Right lobe of liver (tissue), 6 donors: Measurements from ENCODE around the gene ARHGAP32. TPM values are rescaled to one million over a fixed set of nuclear protein-coding genes. Genes with fewer than 3 reads are reported as not detected.

Experiments
- ATAC-seq, 4 donors: fragments of 200-7000 bp; cut with Tn5 transposase; one replicate each; pipeline ENCODE4 v1.9.1; 2020; ENCODE audit warnings: mild to moderate bottlenecking in 4 of 4, moderate library complexity in 4 of 4
- DNase-seq, 3 donors: peaks; one replicate each; pipeline ENCODE4 v3.0.0-alpha.2; 2020
- H3K27ac ChIP-seq, 3 donors: fragments of 200-600 bp; one replicate each; pipeline ENCODE4 v1.8.0; 2022
- H3K27me3 ChIP-seq, 2 donors: fragments of 200-600 bp; one replicate each; pipeline ENCODE4 v1.8.0; 2022
- H3K36me3 ChIP-seq, 4 donors: fragments of 200-600 bp; sonication (generic) in 1 of 4; one replicate each; pipeline versions ENCODE4 v1.5.1 to v1.8.0; 2017 to 2022; ENCODE audit warnings: control low read depth in 1 of 4
- H3K4me1 ChIP-seq, 4 donors: fragments of 200-600 bp; sonication (generic) in 1 of 4; one replicate each; pipeline versions ENCODE4 v1.5.1 to v1.8.0; 2017 to 2022; ENCODE audit warnings: control low read depth in 1 of 4
- H3K4me3 ChIP-seq, 3 donors: fragments of 200-600 bp; one replicate each; pipeline ENCODE4 v1.8.0; 2022
- H3K9me3 ChIP-seq, 4 donors: fragments of 200-600 bp; sonication (generic) in 1 of 4; one replicate each; pipeline versions ENCODE4 v1.5.1 to v1.8.0; 2017 to 2022; ENCODE audit warnings: control low read depth in 1 of 4
- POLR2A ChIP-seq: fragments of 450-650 bp; IDR thresholded peaks from one replicate; pipeline ENCODE4 v1.6.1; 2017; ENCODE audit warnings: antibody characterized with exemption, mild to moderate bottlenecking
- WGBS: methylation state at CpG from one replicate; pipeline ENCODE4 v1.1.6; 2018; ENCODE audit warnings: low coverage, low lambda C conversion rate; ENCODE audit not compliant: insufficient coverage; ENCODE audit errors: missing lambda C conversion rate; 5-methylcytosine and 5-hydroxymethylcytosine counted together
- intact Hi-C, 2 donors: fragments of 100-400 bp; cut with DNase I; formaldehyde crosslinking; loops; one replicate each; pipeline versions ENCODE4 v1.11.2 to v1.14.1; 2022
- total RNA-seq, 6 experiments: library from RNA; depleted of rRNA in 2 of 6; stranded (reverse); fragments of >200 nt in 2 of 6; fragmentation: NEBNext Ultra II Directional in 3 of 6; extraction: Animal tissue kit (Norgen Biotek cat#: 25700) in 3 of 6; gene quantifications; one replicate each; pipeline versions ENCODE4 v1.1.0 to v1.2.4, GENCODE V29; 2016 to 2023
- TF ChIP-seq, protein P1 (sequence below), 4 donors: fragments of 200-600 bp in 3 of 4; fragments of 450-650 bp in 1 of 4; IDR thresholded peaks; one replicate each; pipeline versions ENCODE4 v1.5.1 to v1.8.0; 2016 to 2022; ENCODE audit warnings: antibody characterized with exemption in 4 of 4, mild to moderate bottlenecking in 2 of 4
- donor health status: DM: no; HTN: yes; CAD: no.
- donor health status: DM: no; HTN: no; CAD: no.
- donor health status: DM: no; HTN: no; CAD: no.
- donor health status: DM: no; HTN: yes; CAD: no.
- donor health status: DM: no; HTN: yes; CAD: no.

Gene ARHGAP32
- total RNA-seq, 6 experiments from 2014 or later: 5.0 to 12.3 (median 10.0) TPM

GRCh38 chr11:128926437-128927107, 265.6 kb downstream of the ARHGAP32 start:
- Histone ChIP-seq H3K27me3 (no peaks in the 10 kb centered on the region), H3K9me3 (no peaks in the 10 kb centered on the region), H3K4me3 (no peak overlapping the region), H3K36me3 (no peaks in the 10 kb centered on the region), H3K4me1 (no peaks in the 10 kb centered on the region), H3K27ac (no peak overlapping the region)
- no peak for ATAC-seq
- peak in 1 of 3 donors; percentile 48 for DNase-seq
- no peak for TF ChIP-seq POLR2A
- TF ChIP-seq, protein P1, sequence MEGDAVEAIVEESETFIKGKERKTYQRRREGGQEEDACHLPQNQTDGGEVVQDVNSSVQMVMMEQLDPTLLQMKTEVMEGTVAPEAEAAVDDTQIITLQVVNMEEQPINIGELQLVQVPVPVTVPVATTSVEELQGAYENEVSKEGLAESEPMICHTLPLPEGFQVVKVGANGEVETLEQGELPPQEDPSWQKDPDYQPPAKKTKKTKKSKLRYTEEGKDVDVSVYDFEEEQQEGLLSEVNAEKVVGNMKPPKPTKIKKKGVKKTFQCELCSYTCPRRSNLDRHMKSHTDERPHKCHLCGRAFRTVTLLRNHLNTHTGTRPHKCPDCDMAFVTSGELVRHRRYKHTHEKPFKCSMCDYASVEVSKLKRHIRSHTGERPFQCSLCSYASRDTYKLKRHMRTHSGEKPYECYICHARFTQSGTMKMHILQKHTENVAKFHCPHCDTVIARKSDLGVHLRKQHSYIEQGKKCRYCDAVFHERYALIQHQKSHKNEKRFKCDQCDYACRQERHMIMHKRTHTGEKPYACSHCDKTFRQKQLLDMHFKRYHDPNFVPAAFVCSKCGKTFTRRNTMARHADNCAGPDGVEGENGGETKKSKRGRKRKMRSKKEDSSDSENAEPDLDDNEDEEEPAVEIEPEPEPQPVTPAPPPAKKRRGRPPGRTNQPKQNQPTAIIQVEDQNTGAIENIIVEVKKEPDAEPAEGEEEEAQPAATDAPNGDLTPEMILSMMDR (IDR thresholded peaks at IDR 0.05): no peak
- WGBS: 64% methylated on average over 15 of the region's 17 CpGs
- intact Hi-C loops: no loop called here

DNA sequence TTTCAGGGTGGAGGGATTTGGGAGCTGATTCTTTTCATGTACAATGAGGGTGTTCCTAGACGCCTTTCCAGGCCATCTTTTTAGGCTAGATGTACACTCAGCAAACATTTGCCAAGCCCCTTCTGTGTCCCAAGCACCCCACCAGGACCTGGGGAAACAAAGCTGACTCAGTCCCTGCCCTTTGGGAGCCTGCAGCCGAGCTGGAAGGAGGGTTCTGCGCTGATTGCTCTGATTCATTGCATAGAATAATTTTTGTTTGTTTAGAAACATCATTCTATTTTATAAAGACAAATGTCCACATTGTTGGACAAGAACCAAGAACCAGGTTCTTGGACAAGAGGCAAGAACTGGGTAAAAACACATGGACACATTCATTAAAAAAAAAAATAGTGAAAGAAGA, 266.1 kb downstream of the ARHGAP32 start:
- DNase-seq: peak in 1 of 3 donors; percentile 18

GRCh38 chr11:128925250-128925600, 266.9 kb downstream of the ARHGAP32 start:
- H3K4me3 ChIP-seq: no peak overlapping the region
- no peak for DNase-seq
- WGBS: 80% methylated on average over 1 of the region's 2 CpGs
- TF ChIP-seq, protein P1 (IDR thresholded peaks at IDR 0.05): no peak
- TF ChIP-seq POLR2A: no peak
- H3K27ac ChIP-seq: no peak overlapping the region
- ATAC-seq: no peak
- H3K36me3 ChIP-seq: no peaks in the 10 kb centered on the region
- intact Hi-C loops: no loop called here
- H3K9me3 ChIP-seq: no peaks in the 10 kb centered on the region
- no peaks in the 10 kb centered on the region for H3K4me1 ChIP-seq
- no peaks in the 10 kb centered on the region for H3K27me3 ChIP-seq

More for the DNA sequence above, 266.1 kb downstream of the ARHGAP32 start:
- Histone ChIP-seq H3K4me3 (no peak overlapping the region), H3K36me3 (no peaks in the 10 kb centered on the region), H3K9me3 (no peaks in the 10 kb centered on the region), H3K27ac (no peak overlapping the region), H3K4me1 (no peaks in the 10 kb centered on the region), H3K27me3 (no peaks in the 10 kb centered on the region)
- no peak for TF ChIP-seq POLR2A
- TF ChIP-seq, protein P1 (IDR thresholded peaks at IDR 0.05): no peak
- no peak for ATAC-seq
- intact Hi-C loops: no loop called here
- 68% methylated on average over 2 of the region's 3 CpGs for WGBS

GRCh38 chr11:128924510-128925249, 267.4 kb downstream of the ARHGAP32 start:
- TF ChIP-seq POLR2A: no peak
- TF ChIP-seq, protein P1 (IDR thresholded peaks at IDR 0.05): no peak
- WGBS: 64% methylated on average over 3 of the region's 16 CpGs
- Histone ChIP-seq H3K27me3 (no peaks in the 10 kb centered on the region), H3K4me3 (no peak overlapping the region), H3K27ac (no peak overlapping the region), H3K36me3 (no peaks in the 10 kb centered on the region), H3K9me3 (no peaks in the 10 kb centered on the region), H3K4me1 (no peaks in the 10 kb centered on the region)
- intact Hi-C loops: no loop called here
- DNase-seq (peak in 1 of 3 donors; percentile 37), ATAC-seq (no peak)
